ENCODE data around the gene SKAP2. TPM values are rescaled to one million over a fixed set of nuclear protein-coding genes. Genes with fewer than 3 reads are reported as not detected.

The SKAP2 gene
- total and polyA plus RNA-seq, 2 of the 13 experiments (the other 11 are each of a cell fraction or from before 2014, with no cell fraction given), result 3.6 to 12.9 TPM

GRCh38 chr7:26686448-26686981 lies 177.9 kb downstream of the SKAP2 start (continued):
- TF ChIP-seq TARDBP (CRISPR knock-in tag; IDR thresholded peaks at IDR 0.05), result no peak
- no peak for TF ChIP-seq ZNF713 (CRISPR knock-in tag; IDR thresholded peaks at IDR 0.05)
- TF ChIP-seq ZSCAN29 (CRISPR knock-in tag; conservative IDR thresholded peaks at IDR 0.05), result no peak
- TF ChIP-seq STAT5B (CRISPR knock-in tag; IDR thresholded peaks at IDR 0.05), result no peak
- TF ChIP-seq ATF2 (CRISPR knock-in tag; IDR thresholded peaks at IDR 0.05), result peak; percentile 86
- no peak for TF ChIP-seq SMAD1 (CRISPR knock-in tag; IDR thresholded peaks at IDR 0.05; ENCODE audit: borderline replicate concordance, low read depth)
- no peak for TF ChIP-seq HNRNPUL1 (IDR thresholded peaks at IDR 0.05; ENCODE audit: low read depth, low read length)
- TF ChIP-seq ZNF121 (CRISPR knock-in tag; IDR thresholded peaks at IDR 0.05), result no peak
- no peak for TF ChIP-seq ZNF460 (CRISPR knock-in tag; IDR thresholded peaks at IDR 0.05; ENCODE audit: borderline replicate concordance)
- TF ChIP-seq ZFP90 (CRISPR knock-in tag; IDR thresholded peaks at IDR 0.05; ENCODE audit: borderline replicate concordance), result no peak
- peak; percentile 53; the same call in 1 of the 2 replicates for TF ChIP-seq ARID3A (IDR thresholded peaks at IDR 0.05; ENCODE audit: low read depth, low read length)
- no peak for TF ChIP-seq ZNF547 (CRISPR knock-in tag; IDR thresholded peaks at IDR 0.05)
- no peak for TF ChIP-seq ZNF629 (CRISPR knock-in tag; conservative IDR thresholded peaks at IDR 0.05)
- TF ChIP-seq ZNF615 (CRISPR knock-in tag; IDR thresholded peaks at IDR 0.05; ENCODE audit: borderline replicate concordance), result no peak
- no peak for TF ChIP-seq JDP2 (CRISPR knock-in tag; IDR thresholded peaks at IDR 0.05; ENCODE audit: borderline replicate concordance)
- TF ChIP-seq E2F2 (CRISPR knock-in tag; IDR thresholded peaks at IDR 0.05; ENCODE audit: borderline replicate concordance), result no peak
- no peak for TF ChIP-seq ZNF205 (CRISPR knock-in tag; IDR thresholded peaks at IDR 0.05)
- no peak for TF ChIP-seq HMGA1 (CRISPR knock-in tag; conservative IDR thresholded peaks at IDR 0.05)
- no peak for TF ChIP-seq ZNF24 (IDR thresholded peaks at IDR 0.05)
- no peak for TF ChIP-seq ATF1 (CRISPR knock-in tag; IDR thresholded peaks at IDR 0.05)
- no peak for TF ChIP-seq MTA1 (CRISPR knock-in tag; IDR thresholded peaks at IDR 0.05; ENCODE audit: borderline replicate concordance)
- no peak for TF ChIP-seq POLR2A (IDR thresholded peaks at IDR 0.05; ENCODE audit: insufficient read depth in 1 of 2, low read depth in 2 of 2, low read length in 2 of 2)
- no peak for TF ChIP-seq TBX3 (IDR thresholded peaks at IDR 0.05; ENCODE audit: borderline replicate concordance)
- TF ChIP-seq ZBTB37 (CRISPR knock-in tag; IDR thresholded peaks at IDR 0.05), result no peak
- TF ChIP-seq EP300 (IDR thresholded peaks at IDR 0.05; ENCODE audit: low read depth in 2 of 2, low read length in 2 of 2), result no peak
- no peak for TF ChIP-seq EP300 (CRISPR knock-in tag; IDR thresholded peaks at IDR 0.05; ENCODE audit: borderline replicate concordance)
